GM23338 (cell line): ENCODE data around the gene CNDP1. TPM values are rescaled to one million over a fixed set of nuclear protein-coding genes. Genes with fewer than 3 reads are reported as not detected.

Experiments used
- ATAC-seq: fragments of 200-7000 bp; cut with Tn5 transposase; 3 replicates; pipeline ENCODE4 v1.9.1; 2020
- DNase-seq: peaks from one replicate; pipeline ENCODE4 v3.0.0-alpha.2; 2015; ENCODE audit warnings: low spot score
- H2AFZ ChIP-seq: fragments of 200-600 bp; sonication (generic); 2 replicates; pipeline ENCODE4 v1.8.0; 2016; ENCODE audit warnings: antibody characterized with exemption, mild to moderate bottlenecking, moderate library complexity
- H3F3A ChIP-seq: fragments of 200-600 bp; sonication (generic); replicated peaks from 2 replicates; pipeline ENCODE4 v1.8.0; 2017; ENCODE audit warnings: antibody characterized with exemption, mixed run types, low read depth
- H3K27ac ChIP-seq: fragments of 200-600 bp; sonication (generic); 2 replicates; pipeline ENCODE4 v1.6.1; 2016; ENCODE audit warnings: low read depth
- H3K27me3 ChIP-seq: fragments of 200-600 bp; sonication (generic); 2 replicates; pipeline ENCODE4 v1.8.0; 2016; ENCODE audit warnings: mild to moderate bottlenecking, mixed run types, moderate library complexity; ENCODE audit not compliant: insufficient read depth
- H3K36me3 ChIP-seq: fragments of 200-600 bp; sonication (generic); 2 replicates; pipeline ENCODE4 v1.8.0; 2016; ENCODE audit warnings: mild to moderate bottlenecking; ENCODE audit not compliant: insufficient read depth
- H3K4me1 ChIP-seq: fragments of 200-600 bp; sonication (generic); 2 replicates; pipeline ENCODE4 v1.8.0; 2016; ENCODE audit warnings: mild to moderate bottlenecking, moderate library complexity; ENCODE audit not compliant: insufficient read depth
- H3K4me2 ChIP-seq: fragments of 200-600 bp; sonication (generic); 2 replicates; pipeline ENCODE4 v1.7.1; 2017; ENCODE audit warnings: mixed run types
- H3K4me3 ChIP-seq: fragments of 200-600 bp; sonication (generic); 2 replicates; pipeline ENCODE4 v1.6.1; 2016; ENCODE audit warnings: mixed run types
- H3K79me2 ChIP-seq: fragments of 200-600 bp; sonication (generic); replicated peaks from 2 replicates; pipeline ENCODE4 v1.8.0; 2017; ENCODE audit warnings: mild to moderate bottlenecking; ENCODE audit not compliant: insufficient read depth
- H3K9me2 ChIP-seq: fragments of 200-600 bp; sonication (generic); 2 replicates; pipeline ENCODE4 v1.8.0; 2017; ENCODE audit not compliant: insufficient read depth
- H4K20me1 ChIP-seq: fragments of 200-600 bp; sonication (generic); replicated peaks from 2 replicates; pipeline ENCODE4 v1.8.0; 2017; ENCODE audit warnings: mild to moderate bottlenecking; ENCODE audit not compliant: insufficient read depth
- H3K27ac Mint-ChIP-seq: 2 replicates; pipeline ENCODE4 v1.8.0; 2020; ENCODE audit warnings: inconsistent platforms, mild to moderate bottlenecking, moderate library complexity, mixed read lengths
- H3K27me3 Mint-ChIP-seq: 3 replicates; pipeline ENCODE4 v1.8.0; 2022; ENCODE audit warnings: low read depth, mild to moderate bottlenecking, moderate library complexity, mixed read lengths, inconsistent platforms; ENCODE audit not compliant: insufficient read depth, poor library complexity
- H3K36me3 Mint-ChIP-seq: 3 replicates; pipeline ENCODE4 v1.8.0; 2021; ENCODE audit warnings: low read depth, mild to moderate bottlenecking, inconsistent platforms, moderate library complexity, mixed read lengths
- H3K4me1 Mint-ChIP-seq: 3 replicates; pipeline ENCODE4 v1.8.0; 2020; ENCODE audit warnings: mild to moderate bottlenecking, inconsistent platforms, mixed read lengths
- H3K4me3 Mint-ChIP-seq: 3 replicates; pipeline ENCODE4 v1.8.0; 2021; ENCODE audit warnings: moderate library complexity, mild to moderate bottlenecking, inconsistent platforms, mixed read lengths
- H3K9me3 Mint-ChIP-seq: 3 replicates; pipeline ENCODE4 v1.8.0; 2020; ENCODE audit warnings: moderate library complexity, mild to moderate bottlenecking, inconsistent platforms, mixed read lengths
- ETS1 ChIP-seq: IDR thresholded peaks from 2 replicates; pipeline ENCODE4 v1.6.1; 2016; ENCODE audit warnings: antibody characterized with exemption
- EZH2phosphoT487 ChIP-seq: fragments of 200-600 bp; sonication (generic); IDR thresholded peaks from one replicate; pipeline ENCODE4 v1.8.1; 2018; ENCODE audit warnings: antibody characterized with exemption; ENCODE audit not compliant: unreplicated experiment
- NANOG ChIP-seq: IDR thresholded peaks from 2 replicates; pipeline ENCODE4 v1.6.1; 2016; ENCODE audit warnings: antibody characterized with exemption, borderline replicate concordance
- POLR2AphosphoS5 ChIP-seq: IDR thresholded peaks from 2 replicates; pipeline ENCODE4 v1.6.1; 2016; ENCODE audit warnings: antibody characterized with exemption, low read depth
- STAT1 ChIP-seq: IDR thresholded peaks from one replicate; pipeline ENCODE4 v1.6.1; 2016; ENCODE audit warnings: antibody characterized with exemption; ENCODE audit not compliant: unreplicated experiment
- ZNF331 ChIP-seq: fragments of 250-450 bp; sonication (Bioruptor Pico); IDR thresholded peaks from 2 replicates; pipeline ENCODE4 v1.5.0; 2020; ENCODE audit warnings: low read depth, mild to moderate bottlenecking, moderate library complexity
- ZNF462 ChIP-seq: fragments of 250-450 bp; sonication (Bioruptor Pico); IDR thresholded peaks from 2 replicates; pipeline ENCODE4 v1.5.0; 2020; ENCODE audit warnings: mild to moderate bottlenecking, moderate library complexity
- polyA plus RNA-seq: library from polyadenylated mRNA; unstranded; fragments of >200 nt; fragmentation: Nextera tagmentation; extraction: Ambion mirVana; gene quantifications from 2 replicates; pipeline ENCODE4 v1.2.1, GENCODE V29; 2016
- total RNA-seq: library from RNA; depleted of rRNA; stranded (reverse); fragments of >200 nt; shearing (Covaris generic); gene quantifications from 2 replicates; pipeline ENCODE4 v1.2.3, GENCODE V29; 2014

Gene CNDP1
- total and polyA plus RNA-seq, 2 experiments from 2014 or later = 0.03 to 0.11 TPM

GRCh38 chr18:74595431-74595830, 61.1 kb downstream of the CNDP1 start:
- peaks cover 21% of the 10 kb centered on the region for H3K4me1 ChIP-seq
- H4K20me1 ChIP-seq = no peaks in the 10 kb centered on the region; the same call in 1 of the 2 replicates
- no peak overlapping the region for H3K4me3 ChIP-seq
- H3K27ac ChIP-seq = no peak overlapping the region
- ATAC-seq (no peak), DNase-seq (no peak)
- H3K9me2 ChIP-seq = no peaks in the 10 kb centered on the region
- H3F3A ChIP-seq = no peaks in the 10 kb centered on the region
- H3K36me3 ChIP-seq = no peaks in the 10 kb centered on the region
- TF ChIP-seq POLR2AphosphoS5 (no peak), EZH2phosphoT487 (no peak), STAT1 (no peak), NANOG (no peak), ETS1 (no peak), ZNF462 (CRISPR knock-in tag) (no peak), ZNF331 (CRISPR knock-in tag) (no peak)
- Mint-ChIP-seq H3K4me1 (peaks cover 12% of the 10 kb centered on the region; the same call in 2 of the 3 replicates), H3K4me3 (peak overlapping the region; percentile 93; the same call in 2 of the 3 replicates), H3K27me3 (no peaks in the 10 kb centered on the region), H3K36me3 (peaks cover 21% of the 10 kb centered on the region; the same call in 2 of the 3 replicates), H3K9me3 (no peaks in the 10 kb centered on the region; the same call in 2 of the 3 replicates), H3K27ac (no peak overlapping the region)
- H3K4me2 ChIP-seq = 0 out of 2 replicates have a peak overlapping the region, but pooled peaks have one; percentile 81
- H3K79me2 ChIP-seq = peaks cover 26% of the 10 kb centered on the region
- 0 out of 2 replicates have a peak, but pooled peaks cover 3% of the 10 kb centered on the region for H3K27me3 ChIP-seq
- H2AFZ ChIP-seq = no peak overlapping the region
